GM18951 (cell line): ENCODE results near the gene CSF1R.

Experiments
- POLR2A ChIP-seq: IDR thresholded peaks from 4 replicates; pipeline ENCODE4 v1.6.1; 2011; ENCODE audit warnings: mild to moderate bottlenecking; ENCODE audit not compliant: insufficient read length, insufficient read depth; ENCODE audit errors: extremely low read depth
- in situ Hi-C: fragments of 300-500 bp; cut with MboI; formaldehyde crosslinking; loops from one replicate; pipeline ENCODE4 v1.12.0; 2022; ENCODE audit warnings: low sequenced_read_pairs, mixed read lengths, inconsistent platforms; ENCODE audit not compliant: unreplicated experiment

The CSF1R gene

DNA sequence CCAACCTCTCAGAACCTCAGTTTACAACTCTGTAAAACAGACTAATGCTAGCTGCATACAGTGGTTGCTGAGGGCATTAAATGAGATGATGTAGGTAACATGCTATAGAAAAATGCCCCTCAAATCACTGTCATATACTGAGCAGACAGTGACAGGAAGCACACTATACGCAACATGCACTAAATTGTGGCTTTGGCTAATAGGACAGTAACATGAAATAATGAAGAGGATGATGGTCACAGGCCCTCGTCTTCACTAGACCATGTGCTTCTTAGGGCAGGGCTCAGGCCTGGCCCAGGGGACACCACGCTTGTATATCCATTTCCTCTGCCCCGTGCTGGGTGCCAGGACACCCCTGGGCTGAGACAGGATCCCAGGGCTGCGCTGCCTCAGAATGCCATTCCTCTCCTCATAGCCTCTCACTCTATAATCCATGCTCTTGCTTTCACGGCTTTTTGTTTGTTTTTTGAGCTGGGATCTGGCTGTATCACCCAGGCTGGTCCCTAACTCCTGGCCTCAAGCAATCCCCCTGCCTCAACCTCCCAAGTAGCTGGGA, 18.9 kb downstream of the CSF1R start:
- no peak for TF ChIP-seq POLR2A
- in situ Hi-C loops: no loop called here

DNA sequence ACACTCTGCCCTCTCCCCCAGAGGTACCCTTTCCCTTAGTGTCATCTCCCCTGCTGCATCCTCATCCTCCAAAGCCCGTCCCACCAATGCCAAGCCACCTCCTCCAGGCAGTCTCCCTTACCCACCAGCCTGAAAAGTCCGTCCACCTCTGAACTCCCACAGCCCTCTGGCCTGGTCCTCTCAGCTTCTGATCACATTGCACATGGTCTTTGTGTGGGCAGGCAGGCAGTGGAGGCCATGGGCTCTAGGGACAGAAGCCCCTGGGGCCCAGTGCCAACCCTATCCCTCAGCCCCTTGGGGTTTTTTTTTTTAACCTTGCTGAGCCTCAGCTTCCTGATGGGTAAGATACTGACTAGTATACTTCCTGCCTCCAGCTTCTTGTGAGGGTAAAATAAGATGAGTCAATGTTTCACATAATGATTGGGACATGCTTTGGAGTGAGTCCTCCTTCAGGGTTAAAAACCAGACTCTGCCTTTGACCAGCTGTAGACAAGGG, 19.4 kb downstream of the CSF1R start:
- in situ Hi-C loops: no loop called here
- TF ChIP-seq POLR2A: no peak

DNA sequence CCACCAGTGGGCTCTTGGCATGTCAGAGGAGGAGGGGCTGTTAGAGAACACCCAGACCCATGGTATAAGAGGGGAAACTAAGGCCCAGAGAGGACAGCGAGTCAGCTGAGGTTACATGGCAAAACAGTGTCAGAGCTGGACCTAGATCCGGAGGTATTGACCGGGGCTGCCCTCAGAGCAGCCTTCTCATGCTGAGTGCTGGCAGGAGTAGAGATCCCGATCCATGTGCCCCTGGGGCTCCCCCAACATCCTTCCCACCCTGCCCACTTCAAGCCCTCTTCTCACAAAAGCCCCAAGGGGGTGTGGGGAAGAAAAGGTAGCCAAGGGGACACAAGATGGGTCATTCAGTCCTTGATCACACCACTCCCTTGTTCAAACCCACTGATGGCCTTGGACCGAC, 19.9 kb downstream of the CSF1R start:
- in situ Hi-C loops: no loop called here

DNA sequence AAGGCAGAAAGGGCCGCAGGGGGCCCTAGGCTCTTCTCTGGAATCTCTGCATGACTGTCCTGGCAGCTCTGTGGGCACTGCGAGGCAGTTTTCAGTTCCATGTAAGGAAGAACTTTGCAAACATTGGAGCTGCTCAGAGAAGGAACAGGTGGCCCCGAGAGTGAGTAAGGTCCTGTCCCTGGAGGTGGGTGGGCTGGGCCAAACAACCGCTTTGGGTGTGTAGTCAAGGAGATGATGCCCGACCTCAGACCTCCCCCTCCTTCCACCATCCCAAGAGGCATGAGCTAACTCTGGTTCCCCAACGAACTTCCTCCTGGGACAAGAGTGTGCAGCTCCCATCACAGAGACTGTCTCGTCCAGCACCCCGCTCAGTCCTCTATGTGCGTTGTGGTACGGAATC, 20.5 kb downstream of the CSF1R start:
- TF ChIP-seq POLR2A: no peak
- in situ Hi-C loops: no loop called here

More for the DNA sequence above, 19.9 kb downstream of the CSF1R start:
- TF ChIP-seq POLR2A: no peak

DNA sequence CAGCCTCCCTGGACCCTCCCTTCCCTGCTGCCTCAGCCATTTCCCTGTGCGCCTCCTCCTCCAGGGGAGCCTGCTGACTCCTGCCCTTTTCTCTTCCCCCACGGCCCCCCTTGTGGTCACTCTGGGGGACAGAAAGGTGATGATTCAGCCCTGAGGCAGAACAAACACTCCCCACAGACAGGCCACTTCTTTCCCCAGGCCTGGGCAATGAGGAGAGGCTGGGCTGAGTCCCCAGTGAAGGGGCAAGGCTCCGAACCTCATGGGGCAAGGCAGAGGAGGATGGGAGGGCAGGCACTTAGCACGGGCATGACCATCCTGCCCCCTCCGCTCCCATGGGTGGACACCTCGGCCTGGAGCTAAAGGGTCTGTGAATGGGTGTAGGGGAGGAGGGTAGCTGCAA, 21.0 kb downstream of the CSF1R start:
- in situ Hi-C loops: no loop called here
- no peak for TF ChIP-seq POLR2A

DNA sequence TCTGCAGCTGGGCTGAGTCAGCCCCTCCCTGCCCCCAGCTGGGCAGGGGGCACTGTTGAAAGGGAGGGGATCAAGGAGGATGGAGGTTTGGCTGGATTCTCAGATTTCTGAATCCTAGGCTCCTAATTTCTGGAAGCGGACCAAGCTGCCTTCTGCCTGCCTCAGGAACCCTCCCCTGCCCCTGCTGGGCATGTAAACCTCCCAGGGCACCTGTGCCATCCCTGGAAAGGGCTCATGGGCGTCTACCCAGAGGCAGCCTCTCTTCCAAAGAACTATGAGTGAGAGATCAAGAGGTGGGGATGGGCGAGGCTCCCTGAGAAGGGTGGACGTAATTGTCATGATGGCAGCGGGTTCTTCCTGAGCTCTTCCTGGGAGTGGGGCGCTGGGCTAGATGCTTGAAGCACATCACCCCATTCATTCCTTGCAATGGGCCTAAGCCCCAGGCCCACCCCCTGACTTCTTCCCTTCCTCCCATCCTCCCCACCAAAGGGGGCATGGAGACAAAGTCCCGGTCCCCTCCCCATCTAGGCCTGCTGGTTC, 21.6 kb downstream of the CSF1R start:
- in situ Hi-C loops: no loop called here
- TF ChIP-seq POLR2A: no peak

DNA sequence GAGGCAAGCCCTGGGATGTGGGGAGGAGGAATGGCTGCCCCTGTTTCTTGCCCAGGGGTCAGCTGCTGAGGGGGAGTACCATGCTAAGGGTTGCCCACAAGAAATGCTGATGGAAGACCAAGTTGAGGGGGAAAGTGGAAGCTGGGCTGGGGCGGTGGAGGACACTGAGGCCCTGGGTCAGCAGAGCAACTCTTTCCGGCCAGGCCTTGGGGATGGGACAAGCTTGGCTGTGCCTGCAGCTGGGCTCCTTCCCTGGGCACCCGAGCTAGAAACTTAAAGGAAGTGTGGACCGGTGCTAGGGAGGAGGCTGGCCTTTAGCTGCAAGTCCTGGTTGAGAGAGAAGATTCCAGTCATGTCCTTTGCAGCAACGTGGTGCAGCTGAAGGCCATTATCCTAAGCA, 22.7 kb downstream of the CSF1R start:
- no peak for TF ChIP-seq POLR2A
- in situ Hi-C loops: no loop called here

DNA sequence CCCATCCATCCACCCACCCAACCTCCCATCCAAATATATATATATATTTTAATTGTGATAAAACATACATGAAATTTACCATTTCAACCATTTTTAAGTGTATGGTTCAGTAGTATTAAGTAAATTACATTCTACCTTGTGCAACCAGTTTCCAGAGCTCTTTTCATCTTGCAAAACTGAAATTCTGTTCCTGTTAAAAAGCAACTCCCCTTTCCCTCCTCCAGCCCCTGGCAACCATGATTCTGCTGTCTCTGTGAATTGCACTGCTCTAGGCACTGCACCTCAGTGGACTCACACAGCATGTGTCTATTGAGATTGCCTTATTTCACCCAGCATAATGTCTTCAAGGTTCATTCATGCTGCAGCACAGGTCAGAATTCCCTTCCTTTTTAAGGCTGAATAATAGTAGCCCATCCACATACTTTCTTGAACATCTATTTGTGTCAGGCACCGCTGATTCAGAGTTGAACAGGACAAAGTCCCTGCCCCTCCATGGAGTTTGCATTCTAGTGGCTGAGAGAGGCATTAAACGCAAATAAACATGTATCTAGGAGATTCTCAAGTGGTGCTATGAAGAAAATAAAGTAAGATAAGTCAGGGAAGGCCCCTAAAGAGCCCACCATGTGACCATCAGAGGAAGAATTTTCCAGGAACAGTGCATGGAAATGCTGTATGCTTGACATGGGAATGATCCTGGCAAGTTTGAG, 24.0 kb downstream of the CSF1R start:
- TF ChIP-seq POLR2A: no peak
- in situ Hi-C loops: no loop called here

DNA sequence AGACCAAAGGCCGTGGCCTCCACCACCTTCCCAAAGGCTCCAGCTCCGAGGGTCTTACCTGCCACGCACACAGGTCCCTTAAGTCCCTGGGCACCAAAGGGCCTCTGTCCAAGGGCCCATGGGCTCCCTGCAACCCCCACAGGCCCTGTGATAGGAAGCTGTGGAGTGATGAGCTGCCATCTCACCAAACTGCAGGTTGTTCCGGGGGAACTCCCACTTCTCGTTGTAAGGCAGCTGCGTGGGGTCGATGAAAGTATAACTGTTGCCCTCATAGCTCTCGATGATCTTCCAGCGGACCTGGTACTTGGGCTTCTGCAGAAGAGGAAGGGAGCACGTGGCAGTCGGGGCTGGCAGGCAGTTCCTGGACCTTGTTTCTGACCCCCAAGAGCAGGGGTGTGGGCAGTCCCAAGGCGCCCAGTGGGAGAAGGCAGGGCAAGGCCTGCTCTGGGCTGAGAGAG, 24.8 kb downstream of the CSF1R start:
- in situ Hi-C loops: no loop called here
- no peak for TF ChIP-seq POLR2A

DNA sequence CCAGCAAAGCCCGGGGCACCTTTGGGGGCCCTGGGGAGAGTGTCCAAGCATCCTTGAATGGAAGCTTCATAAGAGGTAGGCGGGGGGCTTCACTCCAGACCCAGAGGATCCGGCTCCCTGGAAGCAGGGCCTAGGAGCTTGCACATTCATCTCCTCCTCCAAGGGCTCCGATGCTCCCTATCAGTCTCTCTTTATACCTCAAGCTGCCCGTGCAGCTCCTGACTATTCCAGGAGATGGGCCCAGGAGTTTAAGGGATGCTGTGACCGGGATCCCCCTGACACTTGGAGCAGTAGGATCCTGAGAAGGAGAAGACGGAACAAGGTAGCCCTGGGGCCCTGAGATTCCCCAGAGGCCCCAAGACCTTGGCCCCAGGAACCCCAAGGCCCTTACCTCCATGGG, 25.9 kb downstream of the CSF1R start:
- TF ChIP-seq POLR2A: no peak
- in situ Hi-C loops: no loop called here

DNA sequence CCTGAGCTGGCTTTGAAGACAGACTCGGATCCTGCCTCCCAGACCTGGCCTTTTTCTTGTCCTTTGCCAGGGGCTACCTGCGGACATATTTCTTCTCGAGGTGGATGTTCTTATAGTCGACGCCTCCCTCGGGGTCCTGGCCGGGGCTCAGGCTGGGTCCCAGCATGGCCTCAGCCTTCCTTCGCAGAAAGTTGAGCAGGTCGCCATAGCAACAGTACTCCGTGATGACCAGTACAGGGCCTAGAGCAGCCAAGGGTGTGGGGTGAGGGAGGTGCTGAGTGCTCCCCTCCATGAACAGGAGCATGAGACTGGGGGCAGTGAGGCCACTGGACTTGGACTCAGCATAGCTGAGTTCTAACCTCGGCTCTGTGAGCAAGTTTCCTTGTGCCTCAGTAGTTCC, 26.7 kb downstream of the CSF1R start:
- in situ Hi-C loops: no loop called here
- TF ChIP-seq POLR2A: no peak

DNA sequence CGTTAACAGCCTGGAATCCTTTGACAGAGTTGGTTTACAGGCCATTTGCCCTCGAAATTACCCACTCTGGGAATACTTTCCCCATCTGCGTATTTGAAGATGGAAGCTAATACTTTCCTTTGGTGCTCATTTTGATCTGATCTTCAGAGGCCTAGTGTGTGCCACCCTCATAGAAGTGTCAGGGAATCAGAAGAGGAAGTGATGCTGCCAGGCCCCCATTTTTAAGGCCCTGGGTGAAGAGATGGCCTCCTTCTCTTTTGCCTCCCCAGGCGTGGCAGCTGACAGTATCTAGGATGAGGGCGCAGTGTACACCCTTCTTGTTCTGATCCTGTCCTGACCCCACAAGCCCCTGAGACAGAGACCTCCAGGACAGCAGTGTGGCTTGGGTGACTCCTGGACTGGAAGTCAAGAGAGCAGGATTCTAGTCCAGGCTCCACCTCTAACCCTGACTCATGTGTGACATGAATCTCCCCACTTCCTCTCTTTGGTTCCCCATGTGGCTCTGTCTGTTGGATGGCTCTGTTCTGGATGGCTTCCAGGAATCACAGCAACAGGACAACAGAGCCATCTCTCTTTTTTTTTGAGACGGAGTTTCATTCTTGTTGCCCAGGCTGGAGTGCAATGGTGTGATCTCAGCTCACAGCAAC, 27.8 kb downstream of the CSF1R start:
- no peak for TF ChIP-seq POLR2A
- in situ Hi-C loops: no loop called here

DNA sequence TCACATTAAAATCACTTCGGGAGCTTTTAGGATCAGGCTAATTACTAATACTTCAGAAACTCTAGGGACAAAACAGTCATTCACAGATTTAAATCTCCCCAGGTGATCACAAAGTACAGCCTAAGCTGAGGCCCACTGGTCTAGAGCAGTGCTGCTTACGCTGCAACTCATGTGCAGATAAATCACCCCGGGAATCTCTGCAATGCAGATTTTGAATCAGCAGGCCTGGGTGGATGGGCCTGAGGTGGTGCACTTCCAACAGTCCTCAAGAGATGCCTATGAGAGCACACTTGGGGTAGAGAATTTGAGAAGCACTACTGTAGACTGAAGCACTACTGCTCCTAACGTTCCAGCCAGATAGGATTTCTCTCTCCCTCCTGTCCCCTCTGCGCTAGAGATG, 28.4 kb downstream of the CSF1R start:
- in situ Hi-C loops: no loop called here
- no peak for TF ChIP-seq POLR2A

DNA sequence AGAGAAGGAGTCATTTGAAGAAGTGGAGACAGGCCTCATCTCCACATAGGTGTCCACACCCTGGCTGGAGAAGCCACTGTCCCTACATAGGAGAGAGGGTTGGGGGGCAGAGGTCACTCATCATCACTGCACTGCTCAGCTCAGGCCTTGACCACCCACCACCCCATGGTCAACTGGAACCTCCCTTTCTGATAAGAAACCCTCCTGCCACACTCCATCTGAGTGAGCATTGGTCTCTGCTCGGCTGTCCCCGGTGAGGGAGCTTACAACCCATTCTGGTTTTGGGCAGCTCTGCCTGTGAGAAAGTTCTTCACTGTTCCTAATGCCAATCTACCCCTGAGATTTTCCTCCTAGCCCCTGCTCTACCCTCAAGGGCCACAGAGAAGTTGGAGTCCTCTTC, 28.8 kb downstream of the CSF1R start:
- no peak for TF ChIP-seq POLR2A
- in situ Hi-C loops: no loop called here
